Psoas muscle (tissue), 8 donors: ENCODE results near the gene LINC01488. TPM values are rescaled to one million over a fixed set of nuclear protein-coding genes. Genes with fewer than 3 reads are reported as not detected.

Experiments used
- ATAC-seq, 4 donors: fragments of 200-7000 bp; cut with Tn5 transposase; one replicate each; pipeline ENCODE4 v1.9.1; 2020; ENCODE audit warnings: moderate library complexity in 3 of 4, mild to moderate bottlenecking in 2 of 4
- DNase-seq, 2 donors: peaks; one replicate each; pipeline ENCODE4 v3.0.0-alpha.2; 2020
- H3K27ac ChIP-seq: fragments of 200-600 bp; one replicate; pipeline ENCODE4 v1.8.0; 2022
- H3K27me3 ChIP-seq, 3 donors: fragments of 200-600 bp in 1 of 3; one replicate each; pipeline versions ENCODE4 v1.6.1 to v1.8.0; 2013 to 2022; ENCODE audit warnings: low read length in 2 of 3, mild to moderate bottlenecking in 2 of 3, moderate library complexity in 1 of 3; ENCODE audit not compliant: insufficient read depth in 3 of 3
- H3K36me3 ChIP-seq, 2 donors: fragments of 200-600 bp in 1 of 2; one replicate each; pipeline versions ENCODE4 v1.6.1 to v1.8.0; 2013 to 2022; ENCODE audit warnings: low read depth in 1 of 2, mild to moderate bottlenecking in 1 of 2, moderate library complexity in 1 of 2; ENCODE audit not compliant: insufficient read depth in 1 of 2
- H3K4me1 ChIP-seq: fragments of 200-600 bp; one replicate; pipeline ENCODE4 v1.8.0; 2022
- H3K4me3 ChIP-seq: fragments of 200-600 bp; one replicate; pipeline ENCODE4 v1.8.0; 2022; ENCODE audit warnings: mild to moderate bottlenecking
- H3K9me3 ChIP-seq: fragments of 200-600 bp; one replicate; pipeline ENCODE4 v1.8.0; 2022
- WGBS, 3 donors: extraction: QIAGEN DNeasy Blood & Tissue Kit; methylation state at CpG; one replicate each; pipeline versions ENCODE4 v1.1.6 to v1.1.7; 2013; 5-methylcytosine and 5-hydroxymethylcytosine counted together
- intact Hi-C, 2 donors: fragments of 100-400 bp; cut with DNase I; formaldehyde crosslinking; loops; one replicate each; pipeline versions ENCODE4 v1.11.0 to v1.14.2; 2022
- polyA plus RNA-seq, 3 donors: library from polyadenylated mRNA; stranded (reverse); fragments of 200-250 nt; gene quantifications; one replicate each; pipeline ENCODE4 v1.2.3, GENCODE V29; 2013
- total RNA-seq, 4 donors: library from RNA; stranded (reverse); fragmentation: NEBNext Ultra II Directional in 2 of 4; extraction: Animal tissue kit (Norgen Biotek cat#: 25700) in 2 of 4; gene quantifications; one replicate each; pipeline versions ENCODE4 v1.2.1 to v1.2.4, GENCODE V29; 2021 to 2023
- TF ChIP-seq, protein P1 (sequence below): fragments of 200-600 bp; IDR thresholded peaks from one replicate; pipeline ENCODE4 v1.8.0; 2022; ENCODE audit warnings: antibody characterized with exemption
- donor health status: healthy with polysubstance abuse.
- donor health status: DM: no; HTN: no; CAD: no; lungs with moderate emphysema.
- donor health status: Bipolar disorder and iron deficiency.
- donor health status: healthy.
- donor health status: DM: yes; HTN: yes; CAD: no.
- donor health status: DM: no; HTN: no; CAD: no.
- donor health status: DM: no; HTN: no; CAD: no.
- donor health status: DM: yes; HTN: yes; CAD: no.

LINC01488 gene
- total and polyA plus RNA-seq, 7 donors = 0.03 TPM; not detected in 6

- intact Hi-C loops = no loop called here
- H3K9me3 ChIP-seq = no peaks in the 10 kb centered on the region
- peaks cover 0 to 4% (median 0%) of the 10 kb centered on the region in 3 donors for H3K27me3 ChIP-seq
- peaks cover 12% of the 10 kb centered on the region for H3K4me1 ChIP-seq
- no peak for ATAC-seq
- DNase-seq = no peak
- TF ChIP-seq, protein P1, sequence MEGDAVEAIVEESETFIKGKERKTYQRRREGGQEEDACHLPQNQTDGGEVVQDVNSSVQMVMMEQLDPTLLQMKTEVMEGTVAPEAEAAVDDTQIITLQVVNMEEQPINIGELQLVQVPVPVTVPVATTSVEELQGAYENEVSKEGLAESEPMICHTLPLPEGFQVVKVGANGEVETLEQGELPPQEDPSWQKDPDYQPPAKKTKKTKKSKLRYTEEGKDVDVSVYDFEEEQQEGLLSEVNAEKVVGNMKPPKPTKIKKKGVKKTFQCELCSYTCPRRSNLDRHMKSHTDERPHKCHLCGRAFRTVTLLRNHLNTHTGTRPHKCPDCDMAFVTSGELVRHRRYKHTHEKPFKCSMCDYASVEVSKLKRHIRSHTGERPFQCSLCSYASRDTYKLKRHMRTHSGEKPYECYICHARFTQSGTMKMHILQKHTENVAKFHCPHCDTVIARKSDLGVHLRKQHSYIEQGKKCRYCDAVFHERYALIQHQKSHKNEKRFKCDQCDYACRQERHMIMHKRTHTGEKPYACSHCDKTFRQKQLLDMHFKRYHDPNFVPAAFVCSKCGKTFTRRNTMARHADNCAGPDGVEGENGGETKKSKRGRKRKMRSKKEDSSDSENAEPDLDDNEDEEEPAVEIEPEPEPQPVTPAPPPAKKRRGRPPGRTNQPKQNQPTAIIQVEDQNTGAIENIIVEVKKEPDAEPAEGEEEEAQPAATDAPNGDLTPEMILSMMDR = no peak
- H3K36me3 ChIP-seq = no peaks in the 10 kb centered on the region
- no peak overlapping the region for H3K4me3 ChIP-seq
- WGBS, 3 donors = 73 to 76% (median 75%) methylated on average over 8 of the region's 8 CpGs
- H3K27ac ChIP-seq = no peak overlapping the region
These were observed 57.4 kb downstream of the LINC01488 start for GRCh38 chr11:69538854-69539253.

GRCh38 chr11:69539416-69540117 lies 58.1 kb downstream of the LINC01488 start:
- no peaks in the 10 kb centered on the region for H3K36me3 ChIP-seq
- intact Hi-C loops = loop anchor here in 1 of 2 donors (5.0 kb wide), 1 partner anchor 92 kb away; no protein-coding TSS in a partner anchor
- peak overlapping the region; percentile 33 for H3K4me3 ChIP-seq
- 59 to 74% (median 63%) methylated on average over 14 of the region's 14 CpGs for WGBS, 3 donors
- peak overlapping the region; percentile 15 for H3K27ac ChIP-seq
- ATAC-seq (peak; percentile 15 to 54 (median 28)), DNase-seq (no peak)
- no peaks in the 10 kb centered on the region for H3K9me3 ChIP-seq
- peaks cover 12% of the 10 kb centered on the region for H3K4me1 ChIP-seq
- TF ChIP-seq, protein P1 = no peak
- no peaks in the 10 kb centered on the region for H3K27me3 ChIP-seq

GRCh38 chr11:69540118-69541000 lies 58.9 kb downstream of the LINC01488 start:
- ATAC-seq (peak; percentile 89 to 95 (median 93)), DNase-seq (peak; percentile 51 to 76)
- H3K9me3 ChIP-seq = no peaks in the 10 kb centered on the region
- intact Hi-C loops = loop anchor here in 1 of 2 donors (5.0 kb wide), 1 partner anchor 93 kb away; no protein-coding TSS in a partner anchor
- H3K4me3 ChIP-seq = peak overlapping the region; percentile 33
- H3K36me3 ChIP-seq = no peaks in the 10 kb centered on the region
- H3K27ac ChIP-seq = peak overlapping the region; percentile 15
- peaks cover 12% of the 10 kb centered on the region for H3K4me1 ChIP-seq
- 42 to 49% (median 44%) methylated on average over 27 to 30 of the region's 30 CpGs for WGBS, 3 donors
- H3K27me3 ChIP-seq = no peaks in the 10 kb centered on the region
- TF ChIP-seq, protein P1 = peak; percentile 15

DNA sequence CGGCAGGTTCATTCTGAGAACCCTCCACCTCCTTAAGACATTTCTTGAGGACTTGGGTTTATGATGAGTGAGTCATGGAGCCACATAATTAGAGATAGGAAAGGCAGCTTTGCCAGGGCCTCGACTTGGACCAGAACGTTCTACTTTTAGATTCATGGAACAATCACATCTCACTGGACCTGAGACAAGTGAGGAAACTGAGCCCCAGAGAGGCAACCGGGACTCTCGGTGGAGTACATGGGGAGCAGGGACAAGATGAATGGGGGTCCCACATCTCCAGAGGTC lies 59.5 kb downstream of the LINC01488 start:
- no peak overlapping the region for H3K27ac ChIP-seq
- ATAC-seq = no peak
- 52 to 67% (median 64%) methylated on average over 5 of the region's 5 CpGs for WGBS, 3 donors
- TF ChIP-seq, protein P1 = no peak
- H3K9me3 ChIP-seq = no peaks in the 10 kb centered on the region
- no peaks in the 10 kb centered on the region for H3K36me3 ChIP-seq
- DNase-seq = no peak
- intact Hi-C loops = loop anchor here in 1 of 2 donors (5.0 kb wide), 1 partner anchor 94 kb away; no protein-coding TSS in a partner anchor
- peaks cover 12% of the 10 kb centered on the region for H3K4me1 ChIP-seq
- no peaks in the 10 kb centered on the region for H3K27me3 ChIP-seq
- H3K4me3 ChIP-seq = no peak overlapping the region
